NCI-H2227 (cell line): Measurements from ENCODE around the gene KCND2.
A peak's percentile ranks its signal among the peaks of the same experiment; 100 is the strongest.
"Not testable (repeated sequence)": the region's sequence is repeated elsewhere in the genome, so short reads cannot be mapped to it uniquely, and the experiment has no call there.

ENCODE experiments used
- DNase-seq: peaks from one replicate; lab custom pipeline; 2025; ENCODE audit not compliant: unreplicated experiment; lab: John Stamatoyannopoulos, UW

The KCND2 gene

DNA sequence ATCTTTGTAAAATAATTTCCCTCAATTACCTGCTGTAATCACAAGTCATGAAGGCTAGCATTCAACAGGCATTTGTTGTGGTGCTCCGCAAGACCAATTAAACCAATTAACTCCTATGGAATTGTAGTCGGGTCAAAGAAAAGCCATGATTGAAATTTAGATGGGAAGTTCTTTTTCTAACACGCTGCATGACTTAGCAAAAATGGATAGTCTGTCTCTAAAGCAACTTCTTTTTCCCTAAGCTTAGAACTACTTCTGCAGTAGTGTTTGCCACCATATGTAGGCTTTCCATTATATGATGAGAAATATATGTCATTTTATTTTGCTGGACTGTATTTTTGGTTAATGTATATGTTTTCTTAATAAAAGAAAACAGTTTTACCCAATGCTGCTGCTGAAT is 465.8 kb downstream of the KCND2 start:
- DNase-seq, result peak; percentile 31

DNA sequence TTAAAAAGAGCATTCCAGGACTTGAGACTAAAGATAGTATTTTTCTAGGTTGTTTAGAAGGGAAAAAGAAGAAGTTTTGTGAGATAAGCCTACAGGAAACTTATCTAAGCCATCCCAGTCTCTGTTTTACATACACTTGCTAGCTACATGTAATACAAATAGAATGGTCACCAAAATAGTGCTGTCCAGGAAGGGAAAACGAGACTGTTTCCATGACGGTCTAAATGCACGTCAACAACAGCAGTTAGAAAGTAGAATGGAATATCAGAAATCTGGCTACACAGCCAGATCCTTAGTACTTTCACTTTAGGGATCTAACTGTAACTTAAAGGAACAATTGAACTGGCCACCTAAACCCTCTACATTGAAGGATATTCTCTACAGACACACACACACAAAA is 467.4 kb downstream of the KCND2 start:
- DNase-seq, result peak; percentile 15

DNA sequence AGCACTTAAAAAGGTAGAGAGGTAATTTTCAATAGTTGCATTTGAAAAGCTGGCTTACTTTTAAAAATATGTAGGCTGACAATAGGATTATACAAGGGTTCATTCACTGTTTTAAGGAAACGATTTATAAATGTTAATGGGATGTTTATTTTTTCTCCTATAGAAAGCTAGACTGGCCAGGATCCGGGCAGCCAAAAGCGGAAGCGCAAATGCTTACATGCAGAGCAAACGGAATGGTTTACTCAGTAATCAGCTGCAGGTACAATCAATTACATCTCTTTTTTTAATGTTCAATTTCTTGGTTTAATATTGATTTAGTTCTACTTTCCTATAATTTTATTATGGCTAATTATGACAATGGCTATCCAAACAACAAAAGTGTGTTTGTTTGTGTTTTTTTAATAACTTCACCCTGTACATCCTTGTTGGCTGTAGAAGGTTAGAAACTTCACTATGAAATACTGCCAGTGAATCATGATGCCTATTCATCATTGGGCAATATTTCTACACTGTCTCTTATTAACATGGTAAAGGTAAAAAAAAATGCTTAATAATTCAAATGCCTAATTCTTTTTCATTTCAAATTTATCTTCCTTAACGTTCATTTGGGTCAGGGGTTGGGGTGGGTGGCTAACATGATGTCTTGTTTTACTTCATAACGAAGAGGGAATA is 468.5 kb downstream of the KCND2 start:
- no peak for DNase-seq

DNA sequence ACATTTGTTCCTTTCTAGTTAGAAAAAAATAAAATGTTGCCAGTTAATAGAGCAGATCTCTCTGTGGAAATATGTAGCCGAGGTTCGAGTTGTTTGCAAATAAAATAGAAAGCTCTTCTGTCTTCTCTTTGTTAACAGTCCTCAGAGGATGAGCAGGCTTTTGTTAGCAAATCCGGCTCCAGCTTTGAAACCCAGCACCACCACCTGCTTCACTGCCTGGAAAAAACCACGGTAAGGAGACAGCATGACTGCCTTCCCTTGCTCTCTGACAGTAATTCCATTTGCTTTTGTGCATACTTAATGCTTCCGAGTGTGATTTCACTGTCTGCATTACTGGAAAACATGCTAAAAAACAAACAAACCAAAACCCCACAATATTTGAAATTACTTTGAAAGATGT is 469.4 kb downstream of the KCND2 start:
- peak; percentile 8 for DNase-seq

DNA sequence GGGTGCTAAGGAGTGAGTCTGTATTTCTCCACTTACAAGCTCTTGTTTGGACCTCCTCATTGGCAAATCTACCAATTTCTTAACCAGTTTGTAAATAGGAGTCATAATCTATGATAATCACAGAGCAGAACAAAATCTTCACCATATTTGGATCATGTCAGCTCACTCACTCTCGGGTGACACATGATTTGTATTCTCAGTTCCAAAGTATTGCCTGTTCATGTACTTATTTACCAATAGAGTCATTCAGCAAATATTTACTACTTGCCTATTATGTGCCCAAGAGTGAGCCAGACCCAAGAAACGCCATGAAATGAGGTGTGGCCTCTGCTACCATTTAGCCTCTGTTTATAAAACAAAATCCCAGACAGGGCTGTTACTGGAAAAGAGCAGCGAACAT is 470.2 kb downstream of the KCND2 start:
- no peak for DNase-seq

DNA sequence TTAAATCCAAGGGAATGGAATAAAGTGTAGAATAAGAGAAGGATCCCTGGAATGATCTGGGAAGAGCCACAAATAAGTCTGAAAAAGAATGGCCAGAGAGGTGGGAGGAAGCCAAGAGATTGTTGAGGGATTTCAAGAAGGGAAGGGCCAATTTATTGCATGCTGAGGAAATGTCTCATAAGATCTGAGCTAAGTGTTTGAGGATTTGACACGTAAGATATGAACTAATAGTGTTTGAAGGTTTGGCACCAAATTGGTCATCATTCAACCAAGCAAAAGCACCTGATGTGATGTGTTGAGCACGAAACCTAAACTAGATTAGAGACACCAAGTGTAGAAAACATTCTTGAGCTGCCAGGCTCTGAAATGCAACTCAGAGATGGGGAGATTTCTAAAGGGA is 487.1 kb downstream of the KCND2 start:
- DNase-seq, result no peak

DNA sequence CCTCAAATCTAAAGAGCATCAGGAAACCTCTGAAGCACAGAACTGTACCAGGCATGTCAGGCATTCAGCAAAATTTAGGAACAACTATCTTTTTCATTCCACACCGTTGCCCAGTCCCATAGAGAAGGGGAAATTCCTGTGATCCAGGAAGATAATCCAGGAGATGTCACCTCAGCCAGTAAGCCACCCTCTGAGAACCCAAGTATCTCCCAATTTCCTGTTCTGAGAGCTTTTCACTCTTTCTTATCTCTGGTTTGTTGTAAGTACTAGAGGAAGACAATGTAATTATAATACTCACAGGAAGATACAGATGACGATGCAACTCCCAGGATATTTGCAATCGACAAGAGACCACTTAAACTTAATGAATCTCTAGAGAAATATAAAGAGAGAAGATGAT is 487.9 kb downstream of the KCND2 start:
- DNase-seq, result no peak

DNA sequence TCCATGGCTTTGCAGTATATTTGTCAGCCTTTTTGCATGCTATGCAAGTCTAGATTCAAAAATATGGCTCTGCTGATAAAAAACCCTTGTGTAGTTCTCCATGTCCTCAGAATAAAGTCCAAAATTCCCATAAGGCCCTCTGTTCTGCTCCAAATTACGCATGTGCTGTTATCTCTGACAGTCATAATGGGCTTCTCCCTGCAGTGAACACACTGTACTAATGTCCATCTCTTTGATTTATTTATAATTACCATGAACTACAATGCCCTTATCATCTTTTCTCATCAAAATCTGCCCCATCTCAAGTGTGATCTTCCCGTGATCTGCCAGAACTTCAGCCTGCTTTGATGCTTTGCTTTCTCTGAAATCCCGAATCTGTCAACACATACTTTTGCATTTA is 497.2 kb downstream of the KCND2 start:
- DNase-seq, result no peak

DNA sequence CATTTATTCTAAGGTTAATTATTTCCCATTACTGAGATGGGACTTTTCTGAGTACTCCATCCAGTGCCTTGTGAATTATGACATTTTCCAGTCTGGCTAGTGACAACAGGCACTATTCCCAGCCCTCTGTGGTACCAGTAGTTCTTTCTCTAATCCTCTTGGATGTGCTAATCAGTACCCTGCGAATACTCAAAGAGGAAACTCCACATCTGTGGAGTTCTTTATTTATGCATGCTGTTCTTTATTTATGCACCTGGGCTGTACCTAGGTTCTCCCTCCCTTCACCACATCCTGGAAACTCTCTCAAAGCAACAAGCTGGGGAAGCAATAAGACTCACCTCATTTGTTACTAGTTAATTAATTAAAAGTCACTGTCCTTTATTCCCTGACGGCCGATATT is 501.5 kb downstream of the KCND2 start:
- DNase-seq, result no peak

DNA sequence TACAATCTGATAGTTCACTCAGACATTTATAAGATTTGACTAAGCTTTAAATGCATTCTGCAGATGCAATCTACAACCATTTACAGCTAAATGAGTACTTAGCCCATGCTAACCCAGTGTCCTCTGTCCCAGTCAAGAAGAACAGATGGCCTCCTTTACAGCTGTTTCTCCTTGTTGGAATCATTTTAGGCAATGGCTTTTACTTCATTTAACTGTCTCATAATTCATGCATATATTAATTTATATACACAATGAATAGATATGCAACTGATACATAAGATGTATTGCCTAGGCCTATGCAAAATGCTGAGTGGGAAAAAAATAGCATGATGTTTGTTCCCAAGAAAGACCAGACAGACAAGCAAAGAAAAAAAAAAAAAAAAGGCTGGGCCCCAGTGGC is 502.8 kb downstream of the KCND2 start:
- DNase-seq, result no peak

DNA sequence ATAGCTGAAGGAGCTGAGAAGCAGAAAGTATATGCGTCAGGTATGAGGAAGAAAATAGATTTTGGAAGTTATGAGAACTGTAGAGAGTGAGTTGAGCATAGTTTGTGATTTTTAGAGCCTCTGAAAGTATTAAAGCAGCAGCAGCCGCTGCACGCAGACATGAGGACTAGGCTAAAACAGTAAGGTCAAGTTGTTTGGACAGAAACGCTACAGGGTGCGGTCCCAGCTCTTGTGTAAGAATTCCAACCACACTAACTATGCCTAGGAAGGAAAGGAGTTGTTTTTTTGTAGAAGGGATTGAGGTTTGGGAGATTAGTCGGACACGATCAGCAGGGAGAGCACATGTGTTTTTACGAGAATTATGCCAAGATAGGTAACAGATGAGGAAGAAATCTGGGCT is 506.1 kb downstream of the KCND2 start:
- DNase-seq, result not testable (repeated sequence)

DNA sequence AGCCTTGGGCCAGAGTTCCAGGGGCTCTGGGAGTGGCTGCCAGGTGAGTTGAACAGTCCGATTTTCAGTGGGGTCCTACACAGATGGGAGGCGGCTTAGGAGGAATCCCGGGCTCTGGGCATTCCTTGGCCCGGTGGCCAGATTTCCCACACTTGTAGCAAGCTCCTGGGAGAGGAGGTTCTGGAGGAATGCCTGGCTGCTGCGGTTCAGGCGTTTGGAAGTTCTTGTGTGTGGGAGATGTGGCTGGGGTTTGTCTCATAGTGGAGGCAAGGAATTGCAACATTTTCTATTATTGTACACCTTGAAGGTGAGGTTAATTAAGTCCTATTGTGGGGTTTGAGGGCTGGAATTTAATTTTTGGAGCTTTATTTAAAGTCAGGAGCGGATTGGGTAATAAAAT is 507.5 kb downstream of the KCND2 start:
- not testable (repeated sequence) for DNase-seq

DNA sequence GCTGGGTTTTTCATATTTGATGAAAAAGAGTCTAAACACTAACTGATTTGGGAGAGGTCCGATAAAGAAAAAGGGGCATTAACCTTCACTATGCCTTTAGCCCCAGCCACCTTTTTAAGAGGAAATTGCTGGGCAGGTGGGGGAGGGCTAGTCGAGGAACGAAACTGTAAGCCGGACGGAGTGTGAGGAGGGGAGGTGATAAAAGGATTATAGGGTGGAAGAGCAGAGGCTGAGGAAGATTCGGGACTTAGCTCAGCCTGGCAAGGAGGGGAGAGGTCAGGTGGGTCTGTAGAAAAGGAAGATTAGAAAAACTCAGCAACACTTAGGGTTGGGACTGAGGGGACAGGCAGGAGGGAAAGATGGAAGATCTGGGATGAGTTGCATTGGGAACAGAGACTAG is 508.0 kb downstream of the KCND2 start:
- no peak for DNase-seq

DNA sequence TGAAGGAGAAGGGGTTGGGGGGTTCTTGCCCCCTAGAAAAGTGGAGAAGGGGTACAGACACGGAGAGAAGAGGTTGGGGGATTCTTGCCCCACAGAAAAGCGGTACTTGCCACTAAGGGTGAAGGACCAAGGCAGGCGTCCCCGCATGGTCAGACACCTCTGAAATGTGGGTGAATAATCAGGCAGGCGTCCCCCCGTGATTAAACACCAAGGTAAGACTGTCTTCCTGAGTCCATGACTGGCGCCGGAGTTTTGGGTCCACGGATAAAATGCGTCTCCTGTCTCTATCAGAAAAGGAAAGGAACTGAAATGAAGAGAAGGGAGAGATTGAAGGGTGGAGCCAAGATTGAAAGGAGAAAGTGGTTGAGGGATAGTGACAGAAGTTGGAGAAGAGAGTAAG is 508.9 kb downstream of the KCND2 start:
- not testable (repeated sequence) for DNase-seq

DNA sequence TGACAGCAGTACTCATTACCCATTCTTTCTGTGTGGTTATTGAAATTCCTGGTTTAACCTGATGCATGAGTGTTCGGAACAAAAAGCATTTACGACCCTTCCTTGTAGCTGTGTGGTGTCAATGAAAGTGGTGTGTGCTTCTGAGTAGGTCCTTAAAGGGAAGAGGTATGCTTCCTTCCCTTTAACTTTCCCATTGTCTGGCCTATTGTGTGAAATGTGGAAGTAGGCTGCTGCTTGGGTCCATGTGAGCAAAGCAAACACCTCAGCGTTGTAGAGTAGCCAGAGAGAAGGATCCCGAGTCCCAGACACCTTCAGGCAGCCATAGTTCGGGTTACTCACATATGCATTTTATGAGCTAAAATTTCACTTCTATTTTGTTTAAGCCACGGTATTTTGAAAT is 510.3 kb downstream of the KCND2 start:
- no peak for DNase-seq

DNA sequence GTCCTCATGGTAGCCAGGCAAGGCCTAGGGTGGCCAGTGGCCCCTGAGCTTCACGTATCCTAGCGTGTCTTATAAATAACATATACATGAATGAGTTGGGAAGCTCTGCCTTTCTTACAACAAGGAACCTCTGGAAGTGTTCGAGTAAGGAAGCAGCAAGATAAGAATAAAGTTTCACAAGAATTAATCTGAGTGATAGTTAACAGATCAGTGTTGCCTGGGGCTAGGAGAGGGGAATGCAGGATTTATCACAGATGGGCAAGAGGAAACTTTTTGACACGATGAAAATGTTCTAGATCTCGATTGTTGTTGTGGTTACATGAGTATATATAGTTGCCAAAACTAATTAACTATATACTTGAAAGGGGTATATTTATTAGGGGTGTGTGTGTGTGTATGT is 510.7 kb downstream of the KCND2 start:
- DNase-seq, result no peak

DNA sequence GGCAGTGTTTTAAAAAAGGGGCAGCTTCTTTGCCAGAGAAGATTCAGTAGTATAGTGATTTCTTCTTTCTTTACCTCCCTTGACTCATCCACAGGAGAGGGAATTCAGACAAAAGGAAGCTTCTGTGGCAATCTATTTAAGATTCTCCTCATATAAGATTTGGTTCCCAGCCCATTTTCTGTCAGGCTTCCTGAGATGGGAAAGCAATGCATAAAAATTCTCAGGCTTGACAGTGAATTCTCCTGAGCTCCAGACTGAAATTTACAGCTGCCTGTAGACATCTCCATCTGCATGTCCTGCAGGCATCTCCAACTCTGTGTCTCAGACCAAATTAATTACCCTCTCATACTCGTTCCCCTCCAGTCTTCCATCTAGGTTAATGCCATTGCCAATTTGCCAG is 512.1 kb downstream of the KCND2 start:
- no peak for DNase-seq

DNA sequence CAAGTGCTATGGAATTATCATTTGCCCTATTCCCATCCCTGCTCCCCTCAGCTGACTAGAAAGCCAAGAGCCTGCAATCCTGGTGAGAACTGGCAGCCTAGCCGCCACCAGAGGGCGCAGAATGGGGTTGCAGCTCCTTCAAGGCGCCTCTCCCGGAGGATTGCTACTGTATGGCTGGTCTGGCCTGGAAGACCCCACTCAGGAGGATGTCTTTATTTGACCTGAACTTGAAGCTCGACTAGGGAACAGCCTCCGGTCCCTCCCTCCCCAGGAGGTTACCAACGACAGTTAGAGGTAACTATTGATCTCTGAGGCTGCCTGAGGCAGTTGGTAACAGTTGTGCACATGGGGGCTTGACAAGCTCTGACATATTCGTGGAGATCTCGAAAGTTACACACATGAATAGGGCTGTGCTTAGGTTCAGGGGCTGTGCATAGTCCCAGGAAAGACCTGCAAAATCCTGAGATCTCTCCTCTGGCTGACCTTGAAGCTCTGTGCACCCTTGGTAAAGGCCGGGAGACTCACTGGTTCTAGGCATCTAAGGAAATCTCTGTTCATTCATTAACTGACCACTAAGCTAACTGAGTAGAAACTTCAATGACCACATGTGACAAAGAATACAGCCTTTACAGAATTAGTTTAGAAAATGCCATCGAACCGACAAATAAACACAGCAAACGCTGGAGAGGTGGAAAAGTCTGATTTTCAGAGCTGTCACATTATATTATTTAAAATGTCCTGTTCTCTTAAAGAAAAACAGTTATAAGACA is 519.3 kb downstream of the KCND2 start:
- peak; percentile 80 for DNase-seq

DNA sequence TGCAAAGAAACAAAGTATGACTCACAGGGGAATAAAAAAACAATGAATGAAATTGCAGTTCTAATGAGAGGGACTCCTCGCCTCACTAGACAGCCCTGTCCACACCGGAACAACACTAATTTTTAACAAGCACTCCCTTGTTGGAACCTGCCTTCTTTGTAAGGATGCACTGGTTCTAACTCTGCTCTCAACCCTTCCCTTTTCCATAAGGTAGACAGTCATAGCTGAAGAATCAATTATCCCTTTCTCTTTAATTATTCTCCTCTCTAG is 519.8 kb downstream of the KCND2 start:
- DNase-seq, result no peak

DNA sequence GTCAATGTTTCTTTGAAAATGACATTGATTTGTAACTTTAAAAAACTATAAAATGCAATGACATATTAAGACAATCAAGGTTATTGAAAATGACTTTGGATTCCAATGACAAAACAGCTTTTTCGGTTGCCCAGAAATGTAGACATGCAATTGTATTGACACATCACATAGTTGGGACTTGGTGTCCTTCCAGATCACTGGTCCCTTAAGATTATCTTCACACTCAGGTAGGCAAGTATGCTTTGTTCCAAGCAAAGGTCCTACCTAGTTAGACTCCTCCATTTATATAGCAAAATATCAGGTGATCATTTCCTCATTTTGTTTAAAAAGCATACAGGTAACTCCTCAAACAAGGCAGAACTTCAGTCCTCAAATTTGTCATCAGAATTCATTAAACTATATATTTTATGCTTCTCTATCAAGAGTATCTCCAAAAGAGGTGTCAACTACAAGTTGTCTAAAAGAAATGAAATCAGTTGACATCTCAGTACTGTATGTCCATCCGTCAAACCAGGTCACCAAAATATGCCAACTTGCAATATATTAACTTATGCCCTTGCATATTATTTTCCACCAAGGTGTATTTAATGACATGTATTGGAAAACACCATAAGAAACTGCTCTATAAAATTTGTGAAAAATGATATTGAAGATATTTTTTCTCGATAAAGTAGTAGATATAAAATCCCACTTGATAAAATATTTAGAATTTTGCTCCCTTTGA is 520.4 kb downstream of the KCND2 start:
- DNase-seq, result no peak

DNA sequence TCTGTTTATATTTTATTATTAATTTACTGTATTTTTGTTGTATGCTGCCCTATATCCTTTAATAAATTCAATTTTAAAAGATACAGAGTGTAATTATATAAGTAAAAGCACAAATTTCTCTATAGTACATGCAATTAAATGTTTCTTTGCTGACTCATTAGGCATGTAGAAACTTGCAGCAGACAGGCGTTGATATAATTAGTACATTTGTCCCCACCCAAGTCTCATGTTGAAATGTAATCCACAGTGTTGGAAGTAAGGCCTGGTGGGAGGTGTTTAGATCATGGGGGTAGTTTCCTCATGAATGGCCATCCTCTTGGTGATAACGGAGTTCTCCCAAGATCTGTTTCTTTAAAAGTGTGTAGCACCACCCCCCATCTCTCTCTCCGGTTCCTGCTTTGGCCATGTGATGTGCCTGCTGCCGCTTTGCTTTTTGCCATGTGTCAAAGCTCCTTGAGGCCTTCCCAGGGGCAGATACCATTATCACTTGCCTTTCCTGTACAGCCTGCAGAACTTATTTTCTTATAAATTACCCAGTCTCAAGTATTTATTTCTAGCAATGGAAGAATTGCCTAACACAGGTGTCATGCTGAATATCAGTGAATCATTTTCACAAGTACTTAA is 521.2 kb downstream of the KCND2 start:
- no peak for DNase-seq

DNA sequence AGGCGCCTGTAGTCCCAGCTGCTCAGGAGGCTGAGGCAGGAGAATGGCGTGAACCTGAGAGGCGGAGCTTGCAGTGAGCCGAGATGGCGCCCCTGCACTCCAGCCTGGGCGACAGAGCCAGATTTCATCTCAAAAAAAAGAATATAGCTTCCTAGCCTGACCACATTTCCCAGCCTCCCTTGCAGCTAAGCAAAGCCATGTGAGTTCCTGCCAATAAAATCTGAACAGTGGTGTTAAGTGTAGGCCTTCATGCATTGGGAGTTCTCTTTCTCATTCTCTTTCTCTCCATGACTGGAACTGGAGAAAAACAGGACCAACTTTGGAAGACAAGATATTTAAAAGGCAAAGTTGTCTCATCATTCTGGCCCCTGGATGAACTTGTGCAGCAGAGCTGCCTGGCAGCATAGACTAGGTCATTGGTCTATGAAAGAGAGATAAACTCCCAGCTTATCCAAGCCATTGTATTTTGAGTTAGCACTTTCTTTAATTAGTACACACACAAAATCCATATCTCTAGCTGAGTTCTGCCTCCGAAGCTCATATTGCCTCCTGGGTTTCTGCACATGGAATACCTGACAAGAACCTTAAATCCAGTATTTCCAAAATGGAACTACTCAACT is 524.2 kb downstream of the KCND2 start:
- no peak for DNase-seq
